Mesendoderm (in vitro differentiated cells): ENCODE results near the gene LARP6.

Experiments used
- DNase-seq: peaks from one replicate; pipeline ENCODE4 v3.0.0; 2013
- H2AK5ac ChIP-seq: 2 replicates; pipeline ENCODE4 v1.6.1; 2013; ENCODE audit warnings: low read length, inconsistent platforms
- H2BK120ac ChIP-seq: 2 replicates; pipeline ENCODE4 v1.6.1; 2013; ENCODE audit warnings: low read depth, mild to moderate bottlenecking, low read length, moderate library complexity, mixed read lengths
- H2BK15ac ChIP-seq: replicated peaks from 2 replicates; pipeline ENCODE4 v1.6.1; 2013; ENCODE audit warnings: low read depth, mild to moderate bottlenecking, moderate library complexity
- H2BK5ac ChIP-seq: 2 replicates; pipeline ENCODE4 v1.6.1; 2013; ENCODE audit warnings: low read length, inconsistent platforms
- H3K18ac ChIP-seq: 2 replicates; pipeline ENCODE4 v1.6.1; 2013; ENCODE audit warnings: mild to moderate bottlenecking, low read length, mixed read lengths
- H3K23ac ChIP-seq: one replicate; pipeline ENCODE4 v1.6.1; 2013; ENCODE audit warnings: low read length
- H3K27ac ChIP-seq: 2 replicates; pipeline ENCODE4 v1.5.1; 2013; ENCODE audit warnings: low read depth, mild to moderate bottlenecking, inconsistent platforms, low read length, moderate library complexity
- H3K27me3 ChIP-seq: 2 replicates; pipeline ENCODE4 v1.6.1; 2013; ENCODE audit warnings: low read length, control low read depth, mild to moderate bottlenecking, inconsistent platforms; ENCODE audit not compliant: insufficient read depth, poor library complexity
- H3K36me3 ChIP-seq: 2 replicates; pipeline ENCODE4 v1.6.1; 2013; ENCODE audit warnings: low read length, inconsistent platforms; ENCODE audit not compliant: control insufficient read depth, insufficient read depth
- H3K4ac ChIP-seq: one replicate; pipeline ENCODE4 v1.6.1; 2013; ENCODE audit warnings: low read depth, mild to moderate bottlenecking, low read length, moderate library complexity
- H3K4me1 ChIP-seq: 2 replicates; pipeline ENCODE4 v1.6.1; 2013; ENCODE audit warnings: low read depth, low read length, inconsistent platforms; ENCODE audit not compliant: control insufficient read depth
- H3K4me2 ChIP-seq: 2 replicates; pipeline ENCODE4 v1.6.1; 2013; ENCODE audit warnings: low read length
- H3K4me3 ChIP-seq: 2 replicates; pipeline ENCODE4 v1.5.1; 2013; ENCODE audit warnings: mild to moderate bottlenecking, low read length
- H3K56ac ChIP-seq: one replicate; pipeline ENCODE4 v1.6.1; 2013; ENCODE audit warnings: low read length
- H3K79me1 ChIP-seq: 2 replicates; pipeline ENCODE4 v1.6.1; 2013; ENCODE audit warnings: low read length, inconsistent platforms
- H3K79me2 ChIP-seq: 2 replicates; pipeline ENCODE4 v1.6.1; 2013; ENCODE audit warnings: mild to moderate bottlenecking, low read length; ENCODE audit not compliant: control insufficient read depth, insufficient read depth
- H3K9ac ChIP-seq: 2 replicates; pipeline ENCODE4 v1.6.1; 2013; ENCODE audit warnings: low read length, inconsistent platforms
- H4K5ac ChIP-seq: one replicate; pipeline ENCODE4 v1.6.1; 2013; ENCODE audit warnings: low read length
- H4K8ac ChIP-seq: one replicate; pipeline ENCODE4 v1.6.1; 2013; ENCODE audit warnings: low read depth, mild to moderate bottlenecking, control low read depth, low read length, moderate library complexity
- WGBS: extraction: QIAGEN DNeasy Blood & Tissue Kit; methylation state at CpG from one replicate; pipeline ENCODE4 v1.1.7; 2013; ENCODE audit warnings: low lambda C conversion rate, missing lambda C conversion rate; ENCODE audit not compliant: insufficient coverage; ENCODE audit errors: extremely low coverage; 5-methylcytosine and 5-hydroxymethylcytosine counted together

LARP6 gene

GRCh38 chr15:70826634-70827033 lies 27.3 kb downstream of the LARP6 start:
- no peaks in the 10 kb centered on the region for H3K27me3 ChIP-seq
- no peak overlapping the region for H3K27ac ChIP-seq
- no peak overlapping the region for H3K9ac ChIP-seq
- H3K79me1 ChIP-seq = no peaks in the 10 kb centered on the region
- peak overlapping the region; percentile 30 for H3K56ac ChIP-seq
- H4K5ac ChIP-seq = no peak overlapping the region
- no peak overlapping the region for H2BK120ac ChIP-seq
- H4K8ac ChIP-seq = no peak overlapping the region
- no peak overlapping the region for H3K18ac ChIP-seq
- H3K4me3 ChIP-seq = no peak overlapping the region
- no CpG with 5 or more reads among the region's 3 CpGs for WGBS
- no peaks in the 10 kb centered on the region for H3K79me2 ChIP-seq
- no peak overlapping the region for H2BK5ac ChIP-seq
- no peaks in the 10 kb centered on the region for H3K4me1 ChIP-seq
- H3K36me3 ChIP-seq = no peaks in the 10 kb centered on the region
- no peak overlapping the region for H2AK5ac ChIP-seq
- H3K4ac ChIP-seq = no peak overlapping the region
- no peak overlapping the region for H3K23ac ChIP-seq
- no peak overlapping the region for H3K4me2 ChIP-seq
- no peak for DNase-seq
- H2BK15ac ChIP-seq = no peak overlapping the region

DNA sequence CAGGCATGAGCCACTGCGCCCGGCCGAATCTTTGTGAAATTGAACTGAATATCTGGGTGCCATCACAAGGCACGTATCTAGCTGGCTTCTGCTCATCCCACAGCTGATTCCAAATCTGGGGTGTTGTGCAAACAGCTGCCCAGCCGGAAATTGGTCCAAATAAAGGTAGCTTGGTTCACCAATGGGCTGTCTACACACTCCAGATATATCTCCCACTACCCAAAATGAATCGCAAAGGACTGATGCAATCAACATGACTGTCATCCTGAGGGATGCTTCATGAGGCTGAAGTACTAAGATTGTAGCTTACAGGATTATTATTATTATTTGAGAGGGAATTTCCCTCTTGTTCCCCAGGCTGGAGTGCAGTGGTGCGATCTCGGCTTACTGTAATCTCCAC lies 28.1 kb downstream of the LARP6 start:
- Histone ChIP-seq H3K4me3 (no peak overlapping the region), H3K27ac (no peak overlapping the region), H3K23ac (no peak overlapping the region), H2AK5ac (no peak overlapping the region), H3K18ac (no peak overlapping the region), H3K36me3 (no peaks in the 10 kb centered on the region), H3K27me3 (no peaks in the 10 kb centered on the region), H3K4me2 (no peak overlapping the region), H3K4ac (peak overlapping the region; percentile 37), H3K56ac (no peak overlapping the region), H2BK5ac (no peak overlapping the region), H4K8ac (no peak overlapping the region), H3K79me1 (no peaks in the 10 kb centered on the region), H3K79me2 (no peaks in the 10 kb centered on the region), H2BK120ac (no peak overlapping the region), H2BK15ac (no peak overlapping the region), H3K4me1 (no peaks in the 10 kb centered on the region), H3K9ac (no peak overlapping the region), H4K5ac (no peak overlapping the region)
- WGBS = no CpG with 5 or more reads among the region's 8 CpGs
- no peak for DNase-seq

- Histone ChIP-seq H3K9ac (no peak overlapping the region), H4K5ac (no peak overlapping the region), H2BK15ac (no peak overlapping the region), H3K56ac (no peak overlapping the region), H3K4ac (no peak overlapping the region), H2AK5ac (no peak overlapping the region), H3K27ac (no peak overlapping the region), H4K8ac (no peak overlapping the region), H3K4me3 (no peak overlapping the region), H3K36me3 (no peaks in the 10 kb centered on the region), H3K18ac (no peak overlapping the region), H3K23ac (no peak overlapping the region), H3K4me1 (no peaks in the 10 kb centered on the region), H2BK120ac (no peak overlapping the region), H3K79me2 (no peaks in the 10 kb centered on the region), H3K4me2 (no peak overlapping the region), H3K27me3 (no peaks in the 10 kb centered on the region), H2BK5ac (no peak overlapping the region), H3K79me1 (no peaks in the 10 kb centered on the region)
- WGBS = no CpG with 5 or more reads among the region's 5 CpGs
- DNase-seq = no peak
These were observed 30.8 kb downstream of the LARP6 start for GRCh38 chr15:70823196-70823595.

DNA sequence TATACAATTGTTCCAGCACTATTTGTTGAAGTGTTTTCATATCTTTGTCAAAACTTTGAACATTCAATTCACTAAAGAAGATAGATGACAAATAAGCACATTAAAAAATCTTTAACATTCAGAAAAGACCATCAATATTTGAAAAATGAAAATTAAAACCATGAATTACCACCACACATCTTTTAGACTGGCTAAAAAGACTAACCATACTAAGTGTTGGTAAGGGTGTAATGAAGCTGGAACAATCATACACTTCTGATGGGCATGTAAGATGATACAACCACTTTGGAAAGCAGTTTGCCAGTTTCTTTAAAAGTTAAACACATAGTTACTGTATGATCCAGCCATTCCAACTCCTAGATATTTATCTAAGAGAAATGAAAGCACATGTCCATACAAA lies 33.7 kb downstream of the LARP6 start:
- Histone ChIP-seq H3K4me1 (peaks cover 6% of the 10 kb centered on the region), H3K27me3 (no peaks in the 10 kb centered on the region), H4K8ac (no peak overlapping the region), H3K56ac (no peak overlapping the region), H3K18ac (no peak overlapping the region), H3K4ac (no peak overlapping the region), H3K79me1 (no peaks in the 10 kb centered on the region), H3K36me3 (no peaks in the 10 kb centered on the region), H2BK15ac (no peak overlapping the region), H3K23ac (no peak overlapping the region), H2BK5ac (no peak overlapping the region), H3K4me3 (no peak overlapping the region), H4K5ac (no peak overlapping the region), H3K9ac (no peak overlapping the region), H3K27ac (no peak overlapping the region), H2BK120ac (no peak overlapping the region), H3K79me2 (no peaks in the 10 kb centered on the region), H2AK5ac (no peak overlapping the region), H3K4me2 (no peak overlapping the region)
- DNase-seq = no peak

DNA sequence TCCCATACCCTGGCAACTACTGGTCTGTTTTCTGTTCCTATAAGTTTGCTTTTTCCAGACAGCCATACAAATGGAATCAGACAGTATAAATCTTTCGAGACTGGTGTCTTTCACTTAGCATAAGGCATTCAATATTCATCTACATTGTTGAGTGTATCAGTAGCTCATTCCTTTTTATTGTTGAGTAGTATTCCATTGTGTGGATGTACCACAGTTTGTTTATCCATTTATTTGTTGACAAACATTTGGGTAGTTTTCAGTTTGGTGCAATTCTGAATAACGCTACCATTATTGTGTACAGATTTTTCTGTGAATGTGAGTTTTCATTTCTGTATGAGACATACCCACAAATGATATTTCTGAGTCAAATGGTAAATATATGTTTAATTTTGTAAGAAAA lies 35.4 kb downstream of the LARP6 start:
- Histone ChIP-seq H3K79me1 (no peaks in the 10 kb centered on the region), H4K8ac (no peak overlapping the region), H3K56ac (no peak overlapping the region), H2AK5ac (no peak overlapping the region), H3K9ac (no peak overlapping the region), H3K36me3 (no peaks in the 10 kb centered on the region), H2BK5ac (no peak overlapping the region), H3K18ac (no peak overlapping the region), H3K4me1 (peaks cover 7% of the 10 kb centered on the region), H3K79me2 (no peaks in the 10 kb centered on the region), H3K27me3 (no peaks in the 10 kb centered on the region), H4K5ac (no peak overlapping the region), H2BK120ac (no peak overlapping the region), H2BK15ac (no peak overlapping the region), H3K4ac (no peak overlapping the region), H3K4me2 (no peak overlapping the region), H3K27ac (no peak overlapping the region), H3K23ac (no peak overlapping the region), H3K4me3 (no peak overlapping the region)
- DNase-seq = no peak
- WGBS = no CpG with 5 or more reads among the region's 2 CpGs

DNA sequence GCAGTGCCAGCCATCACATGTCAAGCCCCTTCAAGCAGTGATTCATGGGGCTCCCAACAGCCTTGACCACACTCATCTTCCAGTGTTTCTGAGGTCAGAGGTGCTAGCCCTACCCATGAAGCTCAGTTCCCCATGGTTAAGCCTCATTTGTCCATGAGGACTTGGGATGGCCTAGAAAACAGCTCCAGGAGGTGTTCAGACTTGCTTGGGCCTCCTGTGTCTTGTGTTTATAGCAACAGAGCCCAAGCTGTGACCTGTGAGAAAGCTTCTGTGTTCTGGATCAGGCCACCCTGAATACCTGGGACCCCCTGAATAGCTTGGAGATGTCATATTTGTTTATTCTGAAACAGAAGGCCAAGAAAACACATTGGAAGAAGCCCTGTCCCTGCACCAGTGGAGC lies 36.7 kb downstream of the LARP6 start:
- Histone ChIP-seq H3K27me3 (no peaks in the 10 kb centered on the region), H3K4me1 (peaks cover 7% of the 10 kb centered on the region), H3K56ac (peak overlapping the region; percentile 22), H3K18ac (no peak overlapping the region), H2BK15ac (no peak overlapping the region), H4K5ac (peak overlapping the region; percentile 16), H2BK5ac (peak overlapping the region; percentile 48), H2BK120ac (no peak overlapping the region), H3K23ac (no peak overlapping the region), H3K79me2 (no peaks in the 10 kb centered on the region), H3K79me1 (no peaks in the 10 kb centered on the region), H3K27ac (no peak overlapping the region), H3K9ac (no peak overlapping the region), H3K4me3 (no peak overlapping the region), H2AK5ac (peak overlapping the region; percentile 80), H3K36me3 (no peaks in the 10 kb centered on the region), H4K8ac (no peak overlapping the region), H3K4me2 (no peak overlapping the region), H3K4ac (no peak overlapping the region)
- DNase-seq = no peak
